ENCODE measurements around the gene NINL. TPM values are rescaled to one million over a fixed set of nuclear protein-coding genes. Genes with fewer than 3 reads are reported as not detected.

The NINL gene
- total and polyA plus RNA-seq, 2 of the 8 experiments (the other 6 are each of a cell fraction or from before 2014, with no cell fraction given), result 15.3 to 30.0 TPM

GRCh38 chr20:25421102-25421501 lies 164.2 kb downstream of the NINL start:
- Histone ChIP-seq H4K8ac (ENCODE audit: extremely low read depth, insufficient read depth, low read length) (no peak overlapping the region), H2BK120ac (replicated peaks; ENCODE audit: low read depth, low read length) (no peak overlapping the region), H2BK12ac (ENCODE audit: low read depth, low read length) (no peak overlapping the region), H3K56ac (replicated peaks; ENCODE audit: insufficient read length, low read depth, low read length) (no peak overlapping the region), H3K14ac (ENCODE audit: insufficient read length) (no peak overlapping the region), H3K4me2 (ENCODE audit: insufficient read depth in 1 of 2, low read depth in 2 of 2, low read length in 2 of 2) (no peak overlapping the region), H4K91ac (replicated peaks; ENCODE audit: insufficient read length, low read length) (no peak overlapping the region), H2BK15ac (ENCODE audit: low read length) (no peak overlapping the region), H3K27me3 (replicated peaks in 1 of 4; ENCODE audit: control insufficient read depth in 3 of 4, extremely low read depth in 1 of 4, insufficient read depth in 3 of 4, low read length in 3 of 4) (peaks cover 0 to 1% (median 0%) of the 10 kb centered on the region in 4 experiments; a peak in 1 of 7 replicates), H3K4me3 (ENCODE audit: extremely low read depth in 1 of 4, insufficient read depth in 2 of 4, low read depth in 3 of 4, low read length in 4 of 4) (no peak overlapping the region), H2BK20ac (ENCODE audit: low read length) (no peak overlapping the region), H3K23me2 (ENCODE audit: low read depth, low read length) (no peaks in the 10 kb centered on the region; the same call in 1 of the 2 replicates), H4K20me1 (replicated peaks in 1 of 2; ENCODE audit: control insufficient read depth in 1 of 2, insufficient read depth in 2 of 2, low read length in 2 of 2) (peaks cover 4 to 6% of the 10 kb centered on the region in 2 experiments), H2AFZ (ENCODE audit: low read length) (no peak overlapping the region), H3K36me3 (ENCODE audit: control insufficient read depth in 2 of 4, insufficient read depth in 4 of 4, low read length in 3 of 4) (peaks cover 17 to 73% (median 44%) of the 10 kb centered on the region in 4 experiments), H2AK5ac (ENCODE audit: low read depth, low read length) (no peak overlapping the region), H3K4me1 (replicated peaks in 1 of 4; ENCODE audit: control insufficient read depth in 3 of 4, insufficient read depth in 4 of 4, low read length in 3 of 4) (no peaks in the 10 kb centered on the region), H3K4ac (replicated peaks; ENCODE audit: insufficient read length, low read depth, low read length) (no peak overlapping the region), H3K9ac (replicated peaks in 1 of 4; ENCODE audit: extremely low read depth in 1 of 4, low read depth in 3 of 4, low read length in 3 of 4) (no peak overlapping the region), H3K18ac (ENCODE audit: extremely low read depth, low read length) (no peak overlapping the region), H4K5ac (ENCODE audit: insufficient read length, low read depth, low read length) (no peak overlapping the region), H3K79me2 (ENCODE audit: control insufficient read depth in 1 of 2, insufficient read depth in 2 of 2, low read length in 2 of 2) (peaks cover 0 to 4% of the 10 kb centered on the region in 2 experiments; a peak in 1 of 4 replicates), H2BK5ac (ENCODE audit: low read depth, low read length) (no peak overlapping the region), H3K27ac (ENCODE audit: low read depth, low read length) (no peak overlapping the region), H3K79me1 (ENCODE audit: low read depth, low read length) (no peaks in the 10 kb centered on the region; the same call in 1 of the 2 replicates), H3K23ac (ENCODE audit: insufficient read length) (no peak overlapping the region), H3K9me3 (ENCODE audit: insufficient read depth in 2 of 2, low read depth in 1 of 2, low read length in 1 of 2) (no peaks in the 10 kb centered on the region)
- no peak for DNase-seq (ENCODE audit: low read depth in 1 of 2, low spot score in 2 of 2)
- POLR2A ChIA-PET (ENCODE audit: partially characterized antibody), result interaction anchor here (1.5 to 6.6 kb wide), 2 partner anchors 13 to 15 kb away, joined by 3 to 42 read pairs; partner anchors contain the start of gene GINS1
- TF ChIP-seq FOSL1 (IDR thresholded peaks at IDR 0.05; ENCODE audit: insufficient read depth, low read depth, low read length) (no peak), SUZ12 (IDR thresholded peaks at IDR 0.05; ENCODE audit: low read length) (no peak), NRF1 (IDR thresholded peaks at IDR 0.05; ENCODE audit: low read depth, low read length) (no peak), GABPA (IDR thresholded peaks at IDR 0.05; ENCODE audit: borderline replicate concordance, insufficient read depth, low read length) (no peak)
- CTCF ChIA-PET (ENCODE audit: partially characterized antibody), result interaction anchor here (0.6 kb wide), 1 partner anchor 12 kb away, joined by 3 read pairs; no protein-coding TSS in a partner anchor
- FAIRE-seq, result no peak
